GF-D8 (cell line): ENCODE data around the gene GADL1.

Experiments
- DNase-seq: peaks from one replicate; lab custom pipeline; 2025; lab: John Stamatoyannopoulos, UW

The GADL1 gene

GRCh38 chr3:30724863-30725262, 169.6 kb downstream of the GADL1 start:
- no peak for DNase-seq

GRCh38 chr3:30723211-30723610, 171.2 kb downstream of the GADL1 start:
- no peak for DNase-seq

GRCh38 chr3:30721314-30721634, 173.2 kb downstream of the GADL1 start:
- no peak for DNase-seq

GRCh38 chr3:30720586-30721313, 173.7 kb downstream of the GADL1 start:
- DNase-seq, result no peak

GRCh38 chr3:30719536-30719935, 174.9 kb downstream of the GADL1 start:
- DNase-seq, result no peak

GRCh38 chr3:30713885-30714503, 180.5 kb downstream of the GADL1 start:
- no peak for DNase-seq

GRCh38 chr3:30712991-30713390, 181.5 kb downstream of the GADL1 start:
- DNase-seq, result no peak

GRCh38 chr3:30711867-30712266, 182.6 kb downstream of the GADL1 start:
- DNase-seq, result no peak

- no peak for DNase-seq
Observed at GRCh38 chr3:30711151-30711550, 183.3 kb downstream of the GADL1 start.

GRCh38 chr3:30710017-30710416, 184.4 kb downstream of the GADL1 start:
- DNase-seq, result no peak

GRCh38 chr3:30708472-30708871, 186.0 kb downstream of the GADL1 start:
- DNase-seq, result no peak

GRCh38 chr3:30707825-30708224, 186.6 kb downstream of the GADL1 start:
- no peak for DNase-seq

GRCh38 chr3:30704931-30705890, 189.2 kb downstream of the GADL1 start:
- DNase-seq, result no peak

- no peak for DNase-seq
Observed at GRCh38 chr3:30702828-30703397, 191.5 kb downstream of the GADL1 start.

GRCh38 chr3:30702038-30702827, 192.2 kb downstream of the GADL1 start:
- DNase-seq, result no peak

- DNase-seq, result no peak
Observed at GRCh38 chr3:30700702-30701321, 193.6 kb downstream of the GADL1 start.

GRCh38 chr3:30699927-30700326, 194.5 kb downstream of the GADL1 start:
- no peak for DNase-seq

GRCh38 chr3:30698549-30698948, 195.9 kb downstream of the GADL1 start:
- no peak for DNase-seq

- no peak for DNase-seq
Observed at GRCh38 chr3:30696896-30697295, 197.6 kb downstream of the GADL1 start.

GRCh38 chr3:30696403-30696819, 198.1 kb downstream of the GADL1 start:
- DNase-seq, result no peak
